Renal pelvis (tissue), 4 donors: ENCODE results near the gene KEAP1. TPM values are rescaled to one million over a fixed set of nuclear protein-coding genes. Genes with fewer than 3 reads are reported as not detected.
"Not testable (repeated sequence)": the region's sequence is repeated elsewhere in the genome, so short reads cannot be mapped to it uniquely, and the experiment has no call there.

ENCODE experiments used
- DNase-seq: peaks from one replicate; pipeline ENCODE4 v3.0.0-alpha.2; 2013
- polyA plus RNA-seq, 3 donors: library from polyadenylated mRNA; unstranded; fragments of 120-200 nt; gene quantifications; one replicate each; pipeline ENCODE4 v1.2.1, GENCODE V29; 2013; ENCODE audit not compliant: insufficient read length in 3 of 3

Gene KEAP1
- polyA plus RNA-seq, 3 donors, result 73.5 to 81.5 (median 74.1) TPM

DNA sequence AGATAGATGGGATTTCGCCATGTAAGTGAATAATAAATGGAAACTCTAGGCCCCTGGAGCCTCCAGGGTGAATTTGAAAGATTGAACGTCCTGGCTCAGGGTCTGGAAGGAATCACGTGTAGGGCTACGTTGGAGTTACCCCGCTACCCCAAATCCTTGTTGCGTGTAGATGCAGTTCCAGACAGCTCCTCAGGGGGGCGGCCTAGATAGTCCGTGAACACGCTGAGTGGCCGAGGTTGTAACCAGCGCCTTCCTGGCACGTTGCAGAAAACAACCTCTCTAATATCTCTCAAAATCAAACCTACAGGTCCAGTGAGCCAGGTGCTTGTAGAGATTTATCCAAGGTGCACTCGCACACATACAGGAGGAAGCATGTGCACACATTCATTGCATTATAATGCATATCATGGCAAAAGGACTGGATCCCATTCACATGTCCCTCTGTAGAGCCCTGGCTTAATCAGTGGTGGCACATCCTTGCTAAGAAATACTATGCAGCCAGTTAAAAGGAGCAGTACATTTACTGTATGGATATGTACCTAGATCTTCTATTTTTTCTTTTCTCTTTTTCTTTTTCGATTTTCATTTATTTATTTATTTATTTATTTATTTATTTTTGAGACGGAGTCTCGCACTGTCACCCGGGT lies 2.5 kb upstream of the KEAP1 start:
- DNase-seq, result peak; percentile 38

DNA sequence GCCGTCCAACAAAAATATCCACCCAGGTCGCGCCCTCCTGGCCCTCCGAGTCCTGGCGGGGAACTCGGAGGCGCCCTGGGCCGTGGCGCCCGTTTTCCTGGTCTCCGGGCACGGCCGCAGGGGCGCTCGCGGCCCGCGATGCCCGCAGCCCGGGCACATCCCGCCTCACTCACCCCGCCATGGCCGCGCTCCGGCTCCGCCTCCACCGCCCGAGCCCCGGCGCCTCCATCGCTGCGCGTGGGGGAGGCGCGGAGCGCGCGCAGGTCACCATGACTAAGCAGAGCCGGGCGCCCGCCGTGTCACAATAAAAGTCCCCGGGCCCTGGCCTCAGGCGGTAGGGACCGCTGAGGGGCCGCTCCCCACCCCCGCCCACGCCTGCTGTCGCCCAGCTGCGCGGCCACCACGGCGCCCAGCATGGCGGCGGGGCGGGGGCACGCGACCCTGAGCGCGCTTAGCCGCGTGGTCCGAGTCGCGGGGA lies 593 bp downstream of the KEAP1 start:
- DNase-seq, result peak; percentile 95

DNA sequence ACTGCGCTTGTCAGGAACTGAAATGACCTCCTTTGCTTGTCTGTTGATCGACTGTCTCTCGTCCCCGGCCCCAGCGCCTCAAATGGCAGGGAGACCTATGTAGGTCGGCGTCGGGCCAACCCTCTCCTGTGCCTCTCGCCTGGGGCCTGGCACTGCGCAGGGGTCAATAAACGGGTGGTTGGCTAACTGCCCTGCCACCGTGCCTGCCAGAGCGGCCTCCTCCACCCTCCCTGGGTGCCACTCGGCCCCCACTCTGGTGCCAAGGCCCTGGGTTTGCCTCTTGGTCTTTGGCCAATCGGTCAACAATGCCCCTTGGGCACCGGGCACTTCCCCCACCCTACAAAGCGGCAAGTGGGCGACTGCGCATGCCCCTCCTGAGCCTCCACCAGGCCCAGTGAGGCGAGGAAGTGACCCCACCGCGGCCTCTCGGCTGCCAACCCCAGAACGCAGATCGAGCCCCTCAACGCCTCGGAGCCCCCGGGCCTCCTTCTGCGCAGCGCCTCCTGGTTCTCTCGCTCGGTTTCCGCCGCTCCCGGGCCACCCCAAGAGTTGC lies 1.1 kb downstream of the KEAP1 start:
- DNase-seq, result peak; percentile 31

GRCh38 chr19:10500247-10500592 lies 2.9 kb downstream of the KEAP1 start:
- no peak for DNase-seq

GRCh38 chr19:10499550-10500246 lies 3.5 kb downstream of the KEAP1 start:
- DNase-seq, result no peak

- no peak for DNase-seq
Observed at GRCh38 chr19:10497371-10497770, 5.8 kb downstream of the KEAP1 start.

DNA sequence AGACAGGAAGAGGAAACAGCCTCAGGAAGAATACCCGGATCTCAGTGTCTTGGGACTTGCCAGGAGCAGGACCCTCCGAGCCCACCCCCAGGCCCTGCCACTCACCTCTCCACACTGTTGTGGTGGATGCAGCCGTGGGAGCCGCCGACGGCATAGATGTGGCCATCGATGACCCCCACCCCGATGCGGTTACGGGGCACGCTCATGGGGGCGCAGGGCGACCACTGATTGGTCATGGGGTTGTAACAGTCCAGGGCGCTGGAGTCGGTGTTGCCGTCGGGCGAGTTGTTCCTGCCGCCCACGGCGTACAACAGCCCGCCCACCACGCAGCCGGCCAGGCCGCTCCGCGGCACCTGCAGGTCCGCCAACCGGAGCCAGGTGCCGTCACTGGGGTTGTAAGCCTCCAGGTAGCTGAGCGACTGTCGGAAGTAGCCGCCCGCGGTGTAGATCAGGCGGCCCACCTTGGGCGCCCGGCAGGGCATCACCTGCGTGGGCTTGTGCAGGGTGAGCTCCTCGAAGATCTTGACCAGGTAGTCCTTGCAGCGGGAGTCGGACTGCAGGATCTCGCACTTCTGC lies 11.6 kb downstream of the KEAP1 start:
- DNase-seq, result no peak

DNA sequence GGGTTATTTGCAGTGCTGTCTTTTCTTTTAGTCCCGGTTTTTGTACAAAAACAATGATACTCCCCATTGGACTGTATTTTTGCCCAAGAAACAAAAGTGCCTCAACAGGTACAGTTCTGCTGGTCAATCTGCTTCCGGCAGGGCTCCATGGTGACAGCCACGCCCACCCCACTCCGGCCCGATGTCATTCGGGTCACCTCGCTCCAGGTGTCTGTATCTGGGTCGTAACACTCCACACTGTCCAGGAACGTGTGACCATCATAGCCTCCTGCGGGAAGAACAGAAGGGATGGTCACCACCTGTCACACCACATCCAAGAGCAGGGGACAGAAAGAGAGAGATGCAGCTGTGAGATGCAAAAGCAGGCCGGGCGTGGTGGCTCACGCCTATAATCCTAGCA lies 16.6 kb downstream of the KEAP1 start:
- no peak for DNase-seq

- peak; percentile 89 for DNase-seq
Observed at GRCh38 chr19:10478903-10479384, 24.2 kb downstream of the KEAP1 start.

GRCh38 chr19:10478476-10478875 lies 24.7 kb downstream of the KEAP1 start:
- DNase-seq, result no peak

DNA sequence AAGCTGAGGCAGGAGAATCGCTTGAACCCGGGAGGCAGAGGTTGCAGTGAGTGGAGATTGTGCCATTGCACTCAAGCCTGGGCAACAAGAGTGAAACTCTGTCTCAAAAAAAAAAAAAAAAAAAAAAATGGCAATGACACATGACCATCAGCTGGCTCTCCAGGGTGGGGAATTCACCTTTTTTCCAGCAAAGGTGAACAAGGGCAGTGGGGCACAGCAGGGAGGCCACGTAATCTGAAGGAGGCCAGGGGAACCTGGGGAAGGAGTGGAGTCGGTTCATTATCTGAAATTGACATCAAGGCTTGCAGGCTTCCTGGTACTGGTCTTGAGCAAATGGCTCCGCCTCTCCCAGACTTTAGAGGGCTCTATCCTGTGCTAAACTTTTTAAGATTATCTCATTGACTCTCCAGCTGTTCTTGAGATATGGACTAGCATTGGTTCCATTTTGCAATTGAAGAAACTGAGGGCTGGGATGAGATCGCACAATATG lies 28.1 kb downstream of the KEAP1 start:
- DNase-seq, result no peak

- no peak for DNase-seq
Observed at GRCh38 chr19:10473192-10473591, 30.0 kb downstream of the KEAP1 start.

GRCh38 chr19:10471909-10472308 lies 31.2 kb downstream of the KEAP1 start:
- no peak for DNase-seq

- no peak for DNase-seq
Observed at GRCh38 chr19:10468133-10468532, 35.0 kb downstream of the KEAP1 start.

DNA sequence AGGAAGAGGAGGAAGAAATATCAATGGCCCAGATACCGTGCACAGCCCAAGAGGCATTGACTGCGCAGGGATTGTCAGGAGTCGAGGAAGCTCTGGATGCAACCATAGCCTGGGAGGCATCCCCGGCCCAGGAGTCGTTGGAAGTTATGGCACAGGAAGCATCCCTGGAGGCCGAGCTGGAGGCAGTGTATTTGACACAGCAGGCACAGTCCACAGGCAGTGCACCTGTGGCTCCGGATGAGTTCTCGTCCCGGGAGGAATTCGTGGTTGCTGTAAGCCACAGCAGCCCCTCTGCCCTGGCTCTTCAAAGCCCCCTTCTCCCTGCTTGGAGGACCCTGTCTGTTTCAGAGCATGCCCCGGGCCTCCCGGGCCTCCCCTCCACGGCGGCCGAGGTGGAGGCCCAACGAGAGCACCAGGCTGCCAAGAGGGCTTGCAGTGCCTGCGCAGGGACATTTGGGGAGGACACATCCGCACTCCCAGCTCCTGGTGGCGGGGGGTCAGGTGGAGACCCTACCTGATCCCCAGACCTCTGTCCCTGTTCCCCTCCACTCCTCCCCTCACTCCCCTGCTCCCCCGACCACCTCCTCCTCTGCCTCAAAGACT lies 36.0 kb downstream of the KEAP1 start:
- DNase-seq, result no peak

DNA sequence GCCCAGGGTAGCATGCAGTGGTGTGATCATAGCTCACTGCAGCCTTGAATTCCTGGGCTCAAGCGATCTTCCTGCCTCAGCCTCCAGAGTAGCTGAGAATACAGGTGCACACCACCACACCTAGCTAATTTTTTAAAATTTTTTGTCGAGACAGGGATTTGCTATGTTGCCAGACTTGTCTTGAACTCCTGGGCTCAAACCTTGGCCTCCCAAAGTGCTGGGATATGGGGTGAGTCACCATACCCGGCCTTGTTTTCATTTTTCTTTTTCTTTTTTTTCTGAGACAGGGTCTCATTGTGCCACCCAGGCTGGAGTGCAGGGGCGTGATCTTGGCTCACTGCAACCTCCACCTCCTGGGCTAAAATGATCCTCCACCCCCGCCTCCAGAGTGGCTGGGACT lies 38.7 kb downstream of the KEAP1 start:
- DNase-seq, result no peak

DNA sequence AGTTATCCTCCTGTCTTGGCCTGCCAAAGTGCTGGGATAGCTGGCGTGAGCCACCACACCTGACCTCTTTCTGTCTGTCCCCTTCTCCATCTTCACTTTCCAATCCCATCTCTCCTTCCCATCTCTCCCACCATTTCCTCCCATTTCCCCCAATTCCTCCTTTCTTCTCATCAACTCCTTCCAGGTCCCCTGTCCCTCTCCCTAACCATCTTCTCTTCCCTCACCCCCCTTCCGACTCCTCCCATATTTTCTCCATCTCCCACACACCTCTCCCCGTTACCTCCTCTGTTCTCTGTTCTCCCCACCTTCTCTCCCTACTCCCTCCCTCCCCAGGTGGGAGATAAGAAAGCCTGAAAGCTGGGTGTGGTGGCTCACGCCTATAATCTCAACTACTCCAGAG lies 40.6 kb downstream of the KEAP1 start:
- no peak for DNase-seq

- not testable (repeated sequence) for DNase-seq
Observed at GRCh38 chr19:10462042-10462441, 41.1 kb downstream of the KEAP1 start.

DNA sequence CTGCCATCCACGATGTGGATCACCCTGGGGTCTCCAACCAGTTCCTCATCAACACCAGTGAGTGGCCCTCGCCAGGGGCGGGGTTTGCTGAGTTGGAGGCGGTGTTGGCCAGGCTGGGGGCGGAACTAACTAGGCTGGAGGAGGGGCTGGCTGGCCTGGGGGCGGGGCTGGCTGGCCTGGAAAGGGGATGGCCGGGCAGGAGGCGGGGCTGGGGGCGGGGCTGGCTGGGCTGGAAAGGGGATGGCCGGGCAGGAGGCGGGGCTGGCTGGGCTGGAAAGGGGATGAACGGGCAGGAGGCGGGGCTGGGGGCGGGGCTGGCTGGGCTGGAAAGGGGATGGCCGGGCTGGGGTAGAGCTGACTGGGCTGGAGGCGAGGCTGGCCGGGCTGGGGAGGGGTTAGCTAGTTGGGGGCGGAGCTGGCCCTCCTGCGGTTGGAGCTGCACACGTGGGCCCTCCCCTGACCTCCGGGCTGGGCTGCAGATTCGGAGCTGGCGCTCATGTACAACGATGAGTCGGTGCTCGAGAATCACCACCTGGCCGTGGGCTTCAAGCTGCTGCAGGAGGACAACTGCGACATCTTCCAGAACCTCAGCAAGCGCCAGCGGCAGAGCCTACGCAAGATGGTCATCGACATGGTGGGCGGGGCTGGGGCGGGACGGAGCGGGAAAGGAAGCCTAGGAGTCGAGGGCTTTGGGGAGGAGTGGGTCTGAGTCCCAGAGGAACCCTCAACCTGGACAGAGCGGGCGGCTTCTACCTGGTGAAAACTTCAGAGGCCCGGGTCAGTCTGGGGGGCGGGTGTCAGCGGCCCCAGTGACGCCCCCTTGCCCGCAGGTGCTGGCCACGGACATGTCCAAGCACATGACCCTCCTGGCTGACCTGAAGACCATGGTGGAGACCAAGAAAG lies 41.9 kb downstream of the KEAP1 start:
- peak; percentile 89 for DNase-seq

- no peak for DNase-seq
Observed at GRCh38 chr19:10460714-10461046, 42.5 kb downstream of the KEAP1 start.

- DNase-seq, result not testable (repeated sequence)
Observed at GRCh38 chr19:10458733-10459132, 44.4 kb downstream of the KEAP1 start.
